AG09319 (cell line): ENCODE data around the gene ADGRB2.

ENCODE experiments used
- DNase-seq: peaks from one replicate; pipeline ENCODE4 v3.0.0-alpha.2; 2010; ENCODE audit warnings: low read depth; ENCODE audit errors: extremely low read depth
- TF ChIP-seq, protein P1 (sequence below): IDR thresholded peaks from 2 replicates; pipeline ENCODE4 v1.5.1; 2011; ENCODE audit warnings: low read depth, mild to moderate bottlenecking, inconsistent platforms, low read length, moderate library complexity

Gene ADGRB2

DNA sequence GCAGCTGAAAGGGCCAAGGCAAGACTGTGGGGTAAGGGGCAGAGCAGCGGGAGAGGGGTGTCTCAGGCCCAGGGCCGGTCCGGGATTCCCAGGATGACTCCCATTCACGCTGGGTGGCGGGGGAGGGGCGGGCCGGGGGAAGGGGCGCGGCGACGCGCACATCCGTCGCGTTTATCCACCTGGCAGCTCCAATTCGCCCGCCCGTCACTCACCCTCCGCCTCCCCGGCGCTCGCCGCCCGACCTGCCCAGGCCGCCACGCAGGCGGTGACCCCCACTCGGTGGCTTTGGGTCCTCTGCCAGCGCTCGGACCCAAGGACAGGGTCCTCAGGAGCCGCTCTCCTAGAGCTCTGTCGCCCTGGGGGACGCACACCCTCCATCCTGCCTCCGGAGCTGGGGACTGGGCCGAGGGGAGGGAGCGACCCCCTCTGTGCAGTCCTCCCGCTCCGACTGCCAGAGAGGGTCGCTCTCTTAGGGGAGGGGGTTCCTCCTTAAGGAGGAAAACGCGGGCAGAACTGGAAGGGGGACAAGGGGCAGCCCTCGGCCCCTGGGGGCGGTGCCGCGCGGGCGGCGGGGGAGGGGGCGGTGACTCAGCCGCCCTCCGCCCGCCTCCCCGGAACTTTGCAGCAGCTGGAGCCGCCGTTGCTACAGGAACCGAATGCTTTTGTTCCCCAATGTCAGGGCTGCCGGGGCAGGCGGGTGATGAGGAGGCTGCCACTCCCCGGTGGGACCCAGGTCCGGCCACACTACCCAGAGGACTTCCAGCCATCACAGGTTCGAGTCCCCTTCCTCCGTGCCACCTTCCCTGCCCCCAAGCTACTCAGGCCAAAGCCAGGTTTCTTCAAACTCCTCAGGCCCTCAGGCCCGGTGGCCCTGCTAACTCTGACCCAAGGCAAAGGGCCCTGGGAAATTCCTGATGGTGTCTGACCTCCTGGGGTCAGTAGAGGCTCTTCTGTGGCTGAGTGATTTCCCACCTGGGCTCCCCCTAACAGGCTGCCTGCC is 3.4 kb downstream of the ADGRB2 start:
- TF ChIP-seq, protein P1, sequence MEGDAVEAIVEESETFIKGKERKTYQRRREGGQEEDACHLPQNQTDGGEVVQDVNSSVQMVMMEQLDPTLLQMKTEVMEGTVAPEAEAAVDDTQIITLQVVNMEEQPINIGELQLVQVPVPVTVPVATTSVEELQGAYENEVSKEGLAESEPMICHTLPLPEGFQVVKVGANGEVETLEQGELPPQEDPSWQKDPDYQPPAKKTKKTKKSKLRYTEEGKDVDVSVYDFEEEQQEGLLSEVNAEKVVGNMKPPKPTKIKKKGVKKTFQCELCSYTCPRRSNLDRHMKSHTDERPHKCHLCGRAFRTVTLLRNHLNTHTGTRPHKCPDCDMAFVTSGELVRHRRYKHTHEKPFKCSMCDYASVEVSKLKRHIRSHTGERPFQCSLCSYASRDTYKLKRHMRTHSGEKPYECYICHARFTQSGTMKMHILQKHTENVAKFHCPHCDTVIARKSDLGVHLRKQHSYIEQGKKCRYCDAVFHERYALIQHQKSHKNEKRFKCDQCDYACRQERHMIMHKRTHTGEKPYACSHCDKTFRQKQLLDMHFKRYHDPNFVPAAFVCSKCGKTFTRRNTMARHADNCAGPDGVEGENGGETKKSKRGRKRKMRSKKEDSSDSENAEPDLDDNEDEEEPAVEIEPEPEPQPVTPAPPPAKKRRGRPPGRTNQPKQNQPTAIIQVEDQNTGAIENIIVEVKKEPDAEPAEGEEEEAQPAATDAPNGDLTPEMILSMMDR = no peak
- no peak for DNase-seq

DNA sequence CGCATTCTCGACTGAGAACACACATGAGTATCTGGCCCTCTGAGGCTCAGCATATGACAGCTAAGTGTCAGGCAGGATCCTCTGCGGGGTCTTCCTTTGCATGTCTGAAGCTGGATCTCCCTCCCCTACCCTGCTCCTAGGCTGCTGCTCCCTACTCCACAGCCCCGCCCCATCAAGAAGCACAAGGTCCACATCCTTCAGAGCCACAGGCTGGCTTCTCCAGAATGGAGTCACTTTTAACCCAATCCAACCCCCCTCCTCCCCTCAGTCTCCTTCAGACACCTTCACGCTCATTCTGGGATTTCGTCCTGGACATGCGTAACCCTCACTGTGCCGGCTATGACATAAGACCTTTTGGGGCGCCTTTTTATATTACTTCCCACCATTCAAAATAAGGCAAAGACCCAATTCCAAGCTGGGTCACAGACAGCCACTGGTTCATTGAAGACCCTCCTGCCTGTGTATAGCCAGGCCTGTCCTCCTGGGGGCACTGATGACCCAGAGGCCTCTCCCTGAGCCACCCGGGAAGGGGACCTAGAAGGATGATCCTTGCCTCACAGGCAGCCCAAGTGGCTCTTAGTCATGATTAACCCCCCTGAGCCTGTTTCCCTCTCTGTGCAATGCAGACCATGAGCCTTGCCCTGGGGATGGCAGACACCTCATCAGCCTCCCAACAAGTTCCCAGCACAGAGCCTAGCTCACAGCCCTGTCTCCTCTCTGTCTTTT is 4.7 kb downstream of the ADGRB2 start:
- DNase-seq = no peak
- TF ChIP-seq, protein P1 = no peak

DNA sequence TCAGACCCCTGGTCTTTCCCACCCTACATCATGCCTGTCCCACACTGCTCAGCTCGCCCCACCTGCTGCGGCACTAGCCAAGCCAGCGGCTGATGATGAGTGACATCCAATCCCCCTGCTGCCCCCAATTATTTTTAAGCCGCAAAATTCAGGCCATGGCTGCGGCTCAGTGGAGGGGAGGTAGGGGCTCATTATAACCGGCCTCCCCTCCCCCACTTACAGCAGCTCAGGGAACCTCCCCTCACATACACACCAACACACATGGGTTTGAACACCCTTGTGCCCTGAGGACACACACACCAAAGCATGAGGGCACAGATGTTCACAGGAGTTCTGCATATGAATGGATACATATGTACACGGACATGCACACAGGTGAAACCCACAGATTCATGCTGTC is 5.3 kb downstream of the ADGRB2 start:
- TF ChIP-seq, protein P1 = no peak
- no peak for DNase-seq

DNA sequence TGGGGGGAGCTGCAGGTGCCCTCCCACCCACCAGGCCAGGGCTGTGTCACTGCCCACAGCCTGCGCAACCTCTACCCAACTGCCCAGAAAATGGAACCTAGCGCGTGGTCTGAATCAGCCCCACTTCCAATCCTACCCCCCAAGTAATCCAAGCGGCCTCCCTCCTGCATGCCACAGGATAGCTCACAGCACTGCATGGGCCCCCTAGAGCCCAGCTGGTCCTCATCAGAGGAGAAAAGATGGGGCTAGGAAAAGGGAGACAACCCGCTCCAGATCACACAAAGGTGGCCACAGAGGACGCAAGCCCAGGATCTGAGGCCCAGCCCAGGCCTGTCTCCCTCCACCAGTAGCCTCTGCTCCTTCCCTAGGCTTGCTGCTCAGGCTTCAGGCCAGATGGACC is 6.2 kb downstream of the ADGRB2 start:
- TF ChIP-seq, protein P1 = no peak
- DNase-seq = no peak

DNA sequence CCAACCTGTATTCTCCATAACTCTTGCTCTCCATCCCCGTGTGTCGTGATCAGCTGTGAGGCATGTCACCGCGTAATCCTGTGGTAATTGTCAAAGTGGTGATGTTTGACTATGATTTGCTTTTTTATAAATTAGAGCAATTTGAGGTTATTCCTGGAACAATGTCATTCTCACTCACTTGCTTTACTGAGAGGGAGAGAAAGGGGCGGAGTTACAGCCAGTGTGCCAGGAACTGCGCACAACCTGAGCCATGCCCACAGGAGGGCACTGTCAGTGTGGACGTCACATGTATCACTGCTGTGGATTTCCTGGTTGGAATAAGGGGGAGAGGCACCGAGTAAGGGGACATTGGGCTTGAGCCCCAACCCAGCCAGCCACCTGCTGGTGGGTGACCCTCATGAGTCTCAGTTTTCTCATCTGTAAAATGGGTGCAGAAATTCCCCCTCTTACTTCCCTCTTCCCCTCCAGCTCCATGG is 6.9 kb downstream of the ADGRB2 start:
- TF ChIP-seq, protein P1 = no peak
- DNase-seq = no peak

DNA sequence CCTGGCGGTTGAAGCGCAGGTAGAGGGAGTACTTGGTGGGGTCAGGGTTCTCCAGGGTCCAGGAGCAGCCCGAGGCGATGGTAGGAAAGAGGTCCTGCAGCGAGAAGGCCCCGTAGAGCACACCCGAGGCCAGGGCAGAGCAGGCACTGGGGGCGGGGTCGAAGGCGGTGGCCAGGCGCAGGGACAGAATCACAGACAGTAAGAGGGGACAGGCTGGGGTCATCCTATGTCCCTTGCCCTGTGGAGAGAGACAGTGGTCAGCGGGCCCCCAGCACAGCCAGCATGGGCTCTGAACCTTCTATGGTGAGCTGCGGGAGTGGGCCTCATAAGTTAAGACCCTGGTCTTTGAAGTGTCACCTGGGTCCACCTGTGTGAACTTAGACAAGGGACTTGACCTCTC is 7.6 kb downstream of the ADGRB2 start:
- TF ChIP-seq, protein P1 = no peak
- DNase-seq = no peak
